Fibroblast of skin of right quadriceps (primary cell): Measurements from ENCODE around the gene RAPGEF3.

Experiments
- DNase-seq: peaks from one replicate; pipeline ENCODE4 v3.0.0-alpha.2; 2013

RAPGEF3 gene

GRCh38 chr12:47789712-47790489 is 31.2 kb upstream of the RAPGEF3 start:
- DNase-seq = no peak

- DNase-seq = no peak
These were observed 30.5 kb upstream of the RAPGEF3 start for GRCh38 chr12:47789141-47789540.

DNA sequence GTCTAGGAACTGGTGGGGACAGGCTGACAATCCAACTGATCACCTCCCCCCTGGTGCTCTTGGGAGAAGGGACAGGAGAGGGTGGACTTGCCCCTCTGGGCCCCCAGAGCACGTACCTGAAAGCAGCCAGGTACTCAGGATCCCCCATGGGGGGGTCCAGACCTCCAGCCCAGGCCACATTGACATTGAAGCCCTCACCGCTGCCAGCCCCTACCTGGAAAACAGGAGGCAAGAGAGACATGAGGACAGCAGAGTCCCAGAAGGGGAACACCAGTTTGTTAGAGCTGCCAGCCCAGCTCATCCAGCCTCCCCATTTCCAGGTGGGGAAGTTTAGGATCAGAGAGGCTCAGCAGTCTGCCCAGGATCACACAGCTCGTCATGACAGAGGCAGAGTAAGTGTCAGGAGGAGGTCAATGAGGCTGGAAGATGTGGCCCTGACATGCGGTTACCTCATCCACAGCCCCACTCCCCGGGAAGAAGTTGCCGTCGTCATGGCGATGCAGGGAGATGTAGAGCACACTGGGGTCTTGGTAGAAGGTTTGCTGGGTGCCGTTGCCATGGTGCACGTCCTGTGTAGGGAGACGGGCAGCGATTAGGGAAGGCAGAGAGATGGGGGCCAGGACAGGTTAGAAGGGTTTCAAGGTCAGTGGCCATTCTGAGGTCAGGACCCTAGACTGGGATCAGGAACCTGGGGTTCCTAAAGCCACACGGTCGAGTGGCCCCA is 29.1 kb upstream of the RAPGEF3 start:
- no peak for DNase-seq

DNA sequence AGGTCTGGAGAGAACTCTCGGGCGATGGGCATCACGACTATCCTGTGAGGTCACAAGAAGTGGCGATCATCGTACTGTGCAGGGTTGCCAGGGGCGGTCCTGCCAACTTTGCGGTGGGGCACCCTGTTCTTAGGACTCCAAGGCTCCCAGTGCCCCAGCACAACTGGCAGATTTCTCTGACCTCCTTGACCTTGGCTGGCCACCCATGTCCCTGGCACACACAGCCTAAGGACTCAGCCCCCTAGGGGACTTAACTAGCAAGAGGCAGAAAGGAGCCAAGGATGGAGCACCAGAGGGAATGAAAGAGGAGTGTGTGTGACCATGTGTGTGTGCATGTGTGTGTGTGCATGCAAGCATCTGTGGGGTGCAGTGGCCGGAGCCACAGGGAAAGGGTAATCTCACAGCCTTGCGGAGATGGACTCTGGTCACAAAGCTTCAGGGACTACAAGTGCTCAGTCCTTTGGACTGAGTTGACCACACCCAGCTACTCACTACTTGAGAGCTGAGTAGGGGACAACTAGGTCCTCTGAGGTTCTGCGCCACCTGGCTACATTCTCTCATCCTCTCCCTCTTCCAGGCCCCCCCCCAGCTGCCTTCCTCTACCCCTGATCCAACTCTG is 28.1 kb upstream of the RAPGEF3 start:
- DNase-seq = no peak

DNA sequence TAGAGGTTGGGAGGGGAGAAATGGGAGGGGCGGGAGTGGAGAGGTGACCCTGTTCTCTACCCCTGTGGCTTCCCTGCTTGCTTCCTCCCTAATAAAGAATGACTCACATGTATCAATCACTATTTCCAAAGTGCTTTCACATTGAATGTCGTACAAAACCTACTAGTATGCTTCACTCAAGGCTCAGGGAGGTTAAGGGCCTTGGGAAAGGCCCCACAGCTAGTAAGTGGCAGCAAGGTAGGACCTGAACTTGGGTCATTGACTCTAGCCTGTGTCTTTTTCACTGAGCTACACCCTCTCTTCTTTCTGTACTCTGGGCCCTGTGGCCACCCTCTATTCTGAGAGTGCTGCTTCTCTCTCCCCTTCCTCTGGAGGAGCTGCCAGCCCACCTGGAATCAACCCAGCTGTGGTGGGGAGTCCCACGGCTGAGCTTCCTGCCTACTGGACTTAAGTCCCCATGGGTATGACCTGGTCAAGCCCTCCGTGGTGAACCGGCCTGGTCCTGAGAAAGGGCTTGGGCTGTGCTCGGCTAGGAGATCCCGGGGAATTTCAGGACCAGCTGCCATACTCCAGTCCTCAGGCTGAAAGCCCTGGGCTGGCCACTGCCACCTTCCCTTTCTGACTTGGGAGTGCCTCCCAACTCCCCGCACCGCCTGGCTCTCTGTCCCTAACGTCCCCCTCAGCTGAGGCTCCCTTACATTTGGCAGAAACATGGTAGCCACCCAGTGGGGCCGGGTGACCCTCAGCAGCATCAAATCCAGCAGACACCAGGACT is 27.4 kb upstream of the RAPGEF3 start:
- no peak for DNase-seq

DNA sequence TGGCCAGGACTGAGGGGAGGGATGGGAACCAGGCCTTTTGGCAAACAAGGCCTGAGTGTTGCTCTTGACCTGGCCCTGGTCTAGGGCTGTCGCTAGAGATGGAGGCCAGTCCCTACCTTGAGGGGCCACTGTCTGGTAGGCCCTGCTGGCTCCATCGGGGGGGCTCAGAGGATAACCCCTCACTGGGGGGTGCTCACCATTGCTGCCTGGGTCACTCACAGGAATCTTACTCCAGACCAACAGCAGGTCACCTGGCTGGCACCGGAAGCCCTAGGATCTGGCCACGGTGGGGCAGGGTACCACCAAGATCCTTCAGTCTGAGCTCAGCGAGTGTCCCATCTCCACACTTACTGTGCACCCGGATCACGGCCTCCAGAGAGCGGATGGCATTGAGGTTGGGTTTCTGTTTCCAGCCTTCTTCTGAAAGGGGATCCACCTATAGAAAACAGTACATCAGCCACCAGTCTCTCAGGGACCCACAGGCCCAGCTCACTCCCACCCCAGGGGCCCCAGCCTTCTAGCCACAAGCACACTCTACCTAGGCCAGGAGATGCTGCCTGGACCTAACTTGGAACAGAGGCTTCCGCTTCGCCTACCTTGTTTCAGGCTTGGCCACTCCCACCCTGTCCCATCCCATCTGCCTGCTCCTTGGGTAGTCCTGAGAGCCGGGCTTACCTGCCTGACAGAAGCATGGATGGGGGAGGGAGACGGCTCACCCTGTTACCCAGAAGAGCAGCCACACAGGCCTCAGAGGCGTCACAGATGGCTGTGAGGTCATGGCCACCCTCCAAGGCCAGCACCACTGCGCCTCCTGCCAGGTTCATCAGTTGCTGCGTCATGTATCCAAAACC is 26.6 kb upstream of the RAPGEF3 start:
- DNase-seq = no peak

- no peak for DNase-seq
These were observed 25.4 kb upstream of the RAPGEF3 start for GRCh38 chr12:47783821-47784819.

- no peak for DNase-seq
These were observed 24.5 kb upstream of the RAPGEF3 start for GRCh38 chr12:47783024-47783755.

DNA sequence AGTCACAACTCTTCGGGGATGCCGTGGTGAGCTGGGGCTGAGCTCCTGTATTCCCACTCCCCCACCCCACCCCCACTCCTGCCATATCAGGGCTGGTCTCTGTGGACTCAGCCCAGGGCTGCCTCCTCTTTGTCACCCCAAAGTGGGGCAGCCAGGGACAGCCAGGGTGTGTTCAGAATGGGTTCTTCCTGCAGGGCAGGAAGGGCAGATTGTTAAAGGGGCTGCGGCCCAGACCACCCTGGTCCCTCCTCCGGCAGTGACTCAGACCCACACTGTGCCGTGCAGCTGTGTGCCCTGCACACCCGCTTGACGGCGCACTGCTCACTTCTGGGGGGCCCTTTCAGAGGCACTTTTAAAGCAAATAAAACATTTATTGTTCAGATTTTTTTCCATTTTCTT is 23.7 kb upstream of the RAPGEF3 start:
- DNase-seq = no peak

- DNase-seq = no peak
These were observed 23.0 kb upstream of the RAPGEF3 start for GRCh38 chr12:47781479-47782371.

DNA sequence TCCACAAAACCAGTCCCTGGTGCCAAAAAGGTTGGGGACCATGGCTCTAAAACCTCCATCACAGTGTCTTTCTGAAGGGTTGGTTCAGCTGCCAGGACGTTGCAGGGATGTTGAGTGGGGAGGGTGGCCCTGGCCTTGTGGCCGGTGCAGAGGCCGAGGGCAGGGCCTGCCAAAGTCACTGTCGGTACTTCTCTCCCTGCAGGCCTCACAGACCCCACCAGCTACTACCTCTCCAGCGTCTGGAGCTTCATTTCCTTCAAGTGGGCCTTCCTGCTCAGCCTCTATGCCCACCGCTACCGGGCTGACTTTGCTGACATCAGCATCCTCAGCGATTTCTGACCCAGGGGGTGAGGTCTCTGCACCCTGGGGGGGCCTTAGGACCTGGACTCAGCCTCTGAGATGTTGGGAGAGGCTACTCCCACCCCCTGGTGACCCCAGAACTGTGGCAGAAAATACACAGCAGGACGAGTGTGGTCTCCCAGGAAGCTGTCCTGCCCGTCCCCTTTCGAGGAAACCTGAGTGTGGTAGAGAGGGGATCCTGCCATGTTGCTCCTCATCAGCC is 21.3 kb upstream of the RAPGEF3 start:
- DNase-seq = no peak

GRCh38 chr12:47779301-47779942 is 20.7 kb upstream of the RAPGEF3 start:
- peak; percentile 82 for DNase-seq

DNA sequence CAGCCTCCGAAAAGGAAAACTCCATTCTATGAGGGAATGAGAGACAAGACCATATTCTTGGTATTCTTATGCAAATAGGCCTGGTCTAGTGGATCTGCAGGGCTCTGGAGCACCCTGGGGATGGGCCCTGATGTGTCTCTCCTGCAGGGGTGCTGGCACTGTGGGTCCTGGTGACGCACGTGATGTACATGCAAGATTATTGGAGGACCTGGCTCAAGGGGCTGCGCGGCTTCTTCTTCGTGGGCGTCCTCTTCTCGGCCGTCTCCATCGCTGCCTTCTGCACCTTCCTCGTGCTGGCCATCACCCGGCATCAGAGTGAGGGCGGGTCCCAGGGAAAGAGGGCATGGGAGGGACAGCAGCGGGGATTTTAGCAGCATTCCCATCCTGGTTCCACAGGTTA is 20.2 kb upstream of the RAPGEF3 start:
- DNase-seq = no peak

DNA sequence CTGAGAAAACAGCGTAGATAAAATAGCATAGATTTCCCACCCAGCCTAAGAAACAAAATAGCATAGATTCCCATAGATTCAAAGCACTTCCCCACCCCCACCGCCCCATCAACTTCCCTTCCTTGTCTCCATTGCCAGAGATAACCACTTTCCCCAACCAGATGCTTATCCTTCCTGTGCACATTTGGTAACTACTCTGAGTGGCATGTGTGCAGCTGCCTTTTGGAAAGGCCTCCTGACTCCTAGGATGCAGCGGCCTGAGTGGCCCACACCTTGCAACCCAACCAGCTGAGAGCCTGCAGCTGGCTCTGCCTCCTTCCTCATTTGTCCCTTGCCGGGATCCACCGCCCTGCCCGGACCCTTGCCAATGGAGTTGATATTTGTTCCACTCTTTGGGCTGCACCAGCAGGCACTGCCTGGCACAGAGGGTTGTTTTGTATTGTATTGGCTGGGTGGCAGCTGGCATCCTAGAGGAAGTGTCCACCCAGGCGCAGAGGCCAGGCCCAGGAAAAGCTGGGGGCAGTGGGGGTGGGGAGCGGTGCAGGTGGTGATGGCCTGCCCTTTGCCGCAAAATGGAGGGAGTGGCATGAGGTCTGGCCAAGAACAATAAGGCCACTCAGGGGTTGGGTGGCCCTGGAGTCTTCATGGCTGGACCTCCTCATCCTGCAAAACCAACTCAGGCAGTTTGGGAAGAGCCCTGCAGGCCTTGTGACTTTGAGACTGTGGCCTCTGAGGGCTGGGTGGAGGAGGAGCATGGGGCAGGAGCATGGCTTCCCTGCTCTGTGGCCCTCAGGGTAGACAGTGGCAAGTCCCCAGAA is 19.3 kb upstream of the RAPGEF3 start:
- DNase-seq = no peak

DNA sequence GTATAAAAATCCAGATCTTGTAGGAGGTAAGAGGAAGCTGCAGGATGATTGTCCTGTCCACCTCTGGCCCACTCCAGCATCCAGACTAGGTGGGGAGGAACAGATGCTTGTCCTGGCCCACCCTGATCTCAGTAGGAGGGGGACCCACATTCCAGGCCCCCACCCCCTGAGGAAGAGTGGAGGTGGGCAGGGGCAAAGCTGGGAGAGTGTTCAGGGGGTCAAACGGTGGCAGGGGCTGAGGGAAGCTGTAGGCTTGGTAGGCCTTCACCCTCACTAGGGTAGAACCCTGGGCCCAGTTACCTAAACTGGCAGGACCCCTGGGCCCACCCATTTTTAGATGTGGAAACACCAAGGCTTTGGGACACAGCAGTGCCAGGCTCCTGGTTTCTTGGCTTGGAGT is 18.5 kb upstream of the RAPGEF3 start:
- DNase-seq = no peak

DNA sequence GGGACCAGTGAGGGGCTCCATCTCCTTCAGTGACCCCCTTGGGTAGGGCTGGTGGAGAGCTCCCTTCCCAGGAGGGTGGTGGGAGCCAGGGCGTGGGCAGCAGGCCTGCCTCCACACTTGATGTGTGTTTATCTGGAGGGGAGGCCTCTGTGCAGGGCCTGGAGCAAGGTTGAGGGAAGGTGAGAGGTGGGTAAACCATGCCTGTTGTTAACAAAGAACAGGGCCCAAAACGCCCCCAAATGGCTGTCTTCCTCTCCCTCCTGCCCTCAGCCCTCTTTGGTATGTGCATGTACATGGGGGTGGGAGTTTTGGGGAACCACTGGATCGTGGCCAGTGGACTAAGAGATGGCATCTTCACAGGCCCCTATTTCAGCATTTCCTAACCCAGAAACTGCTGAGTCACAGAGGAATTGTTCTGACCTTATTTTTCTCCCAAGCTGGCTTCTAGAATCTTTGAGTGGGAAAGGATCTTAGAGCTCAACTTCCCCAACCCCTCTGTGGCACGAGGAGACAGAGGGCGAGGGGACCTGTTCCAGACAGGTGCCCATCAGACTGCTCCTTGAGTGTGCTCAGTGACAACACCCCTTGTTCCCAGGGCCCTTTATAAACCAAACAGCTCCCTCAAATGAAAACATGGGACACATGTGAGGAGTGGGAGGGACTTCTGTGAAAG is 17.9 kb upstream of the RAPGEF3 start:
- peak; percentile 61 for DNase-seq
